T-cell (primary cell): ENCODE measurements around the gene MEGF8. TPM values are rescaled to one million over a fixed set of nuclear protein-coding genes. Genes with fewer than 3 reads are reported as not detected.
"Not testable (repeated sequence)": the region's sequence is repeated elsewhere in the genome, so short reads cannot be mapped to it uniquely, and the experiment has no call there.

Experiments
- ATAC-seq, 4 experiments: fragments of 200-7000 bp in 3 of 4; fragments of 150-1000 bp in 1 of 4; cut with Tn5 transposase; replicated peaks in 1 of 4; 1 replicate in 3 of 4; 2 replicates in 1 of 4; pipeline ENCODE4 v1.10.0; 2021; ENCODE audit warnings: moderate library complexity in 3 of 4, mild to moderate bottlenecking in 2 of 4, moderate number of reproducible peaks in 1 of 4
- CTCF ChIA-PET, 2 donors: fragments of 300-600 bp; sonication (Branson Sonifier 250); formaldehyde crosslinking; loops; one replicate each; lab custom pipeline; 2022; ENCODE audit warnings: antibody characterized with exemption in 2 of 2; lab: Charles Lee
- POLR2A ChIA-PET, 2 donors: fragments of 300-600 bp; sonication (Branson Sonifier 250); formaldehyde crosslinking; loops; one replicate each; lab custom pipeline; 2022; ENCODE audit warnings: antibody characterized with exemption in 2 of 2; lab: Charles Lee
- DNase-seq, 35 experiments: peaks; one replicate each; pipeline versions ENCODE4 v3.0.0 to v3.0.0-alpha.2; 2013 to 2023
- H3K27ac ChIP-seq: one replicate; pipeline ENCODE4 v1.5.1; 2013; ENCODE audit warnings: low read length
- H3K27me3 ChIP-seq, 2 experiments: replicated peaks in 1 of 2; 1 replicate in 1 of 2; 2 replicates in 1 of 2; pipeline versions ENCODE4 v1.6.1 to v1.7.0; 2013; ENCODE audit warnings: low read length in 1 of 2, mixed read lengths in 1 of 2; ENCODE audit not compliant: control insufficient read depth in 2 of 2, insufficient read depth in 2 of 2; ENCODE audit errors: extremely low read depth in 1 of 2
- H3K36me3 ChIP-seq, 2 donors: 1 replicate in 1 of 2; 2 replicates in 1 of 2; pipeline versions ENCODE4 v1.6.1 to v1.7.0; 2013; ENCODE audit warnings: low read length in 1 of 2; ENCODE audit not compliant: control insufficient read depth in 2 of 2, insufficient read depth in 1 of 2; ENCODE audit errors: extremely low read depth in 1 of 2
- H3K4me1 ChIP-seq, 2 experiments: 1 replicate in 1 of 2; 2 replicates in 1 of 2; pipeline versions ENCODE4 v1.6.1 to v1.7.0; 2013; ENCODE audit warnings: low read length in 2 of 2, mixed read lengths in 1 of 2; ENCODE audit not compliant: insufficient read depth in 2 of 2, control insufficient read depth in 1 of 2; ENCODE audit errors: extremely low read depth in 1 of 2
- H3K4me3 ChIP-seq, 2 donors: 1 replicate in 1 of 2; 2 replicates in 1 of 2; pipeline versions ENCODE4 v1.5.1 to v1.7.0; 2013; ENCODE audit warnings: mild to moderate bottlenecking in 2 of 2, low read length in 1 of 2, moderate library complexity in 1 of 2; ENCODE audit not compliant: control insufficient read depth in 1 of 2; ENCODE audit errors: extremely low read depth in 1 of 2
- H3K9me3 ChIP-seq: 2 replicates; pipeline ENCODE4 v1.7.0; 2013
- H3K27ac Mint-ChIP-seq, 2 donors: one replicate each; pipeline ENCODE4 v1.8.0; 2020 to 2021; ENCODE audit warnings: mild to moderate bottlenecking in 2 of 2, mixed read lengths in 2 of 2
- H3K27me3 Mint-ChIP-seq, 2 donors: one replicate each; pipeline ENCODE4 v1.8.0; 2021 to 2022; ENCODE audit warnings: mixed read lengths in 2 of 2
- H3K36me3 Mint-ChIP-seq: one replicate; pipeline ENCODE4 v1.8.0; 2021; ENCODE audit warnings: mixed read lengths
- H3K4me1 Mint-ChIP-seq, 3 donors: one replicate each; pipeline ENCODE4 v1.8.0; 2020 to 2022; ENCODE audit warnings: mixed read lengths in 3 of 3, mild to moderate bottlenecking in 1 of 3
- H3K4me3 Mint-ChIP-seq, 3 donors: one replicate each; pipeline ENCODE4 v1.8.0; 2020 to 2022; ENCODE audit warnings: mild to moderate bottlenecking in 3 of 3, mixed read lengths in 3 of 3, moderate library complexity in 3 of 3
- H3K9me3 Mint-ChIP-seq, 3 donors: one replicate each; pipeline ENCODE4 v1.8.0; 2020 to 2022; ENCODE audit warnings: mixed read lengths in 3 of 3
- WGBS: methylation state at CpG from one replicate; pipeline ENCODE4 v1.1.5; 2013; ENCODE audit warnings: missing lambda C conversion rate; ENCODE audit not compliant: insufficient coverage; 5-methylcytosine and 5-hydroxymethylcytosine counted together
- total RNA-seq, 35 experiments: library from RNA in 6 of 35; stranded (reverse) in 6 of 35; fragments of 120-200 nt in 1 of 35; gene quantifications; one replicate each; pipeline versions ENCODE4 v1.2.1 to v1.2.4 and lab custom pipeline; 2013 to 2026

The MEGF8 gene
- total RNA-seq, 5 donors from 2014 or later (not counting 1 experiment from before 2014, with no cell fraction given): 5.2 to 11.4 (median 9.6) TPM

- CTCF ChIA-PET, DNase-seq, H3K36me3 Mint-ChIP-seq, ATAC-seq, H3K4me3 ChIP-seq, POLR2A ChIA-PET, H3K4me1 ChIP-seq, H3K9me3 ChIP-seq, H3K36me3 ChIP-seq, H3K27ac ChIP-seq, H3K9me3 Mint-ChIP-seq, H3K27me3 ChIP-seq, H3K27me3 Mint-ChIP-seq, H3K27ac Mint-ChIP-seq, H3K4me3 Mint-ChIP-seq: not testable (repeated sequence)
- peaks cover 10 to 21% (median 13%) of the 10 kb centered on the region in 3 donors for H3K4me1 Mint-ChIP-seq
- WGBS: no CpG with 5 or more reads among the region's 3 CpGs
Observed at GRCh38 chr19:42331333-42331732, 5.9 kb downstream of the MEGF8 start.

- Mint-ChIP-seq H3K4me1 (peaks cover 4 to 14% (median 6%) of the 10 kb centered on the region in 3 donors), H3K36me3 (no peaks in the 10 kb centered on the region), H3K9me3 (no peaks in the 10 kb centered on the region), H3K4me3 (no peak overlapping the region), H3K27ac (no peak overlapping the region), H3K27me3 (no peaks in the 10 kb centered on the region)
- Histone ChIP-seq H3K36me3 (peaks cover 4% of the 10 kb centered on the region in 2 donors), H3K27me3 (no peaks in the 10 kb centered on the region), H3K4me1 (no peaks in the 10 kb centered on the region), H3K4me3 (no peak overlapping the region), H3K9me3 (no peaks in the 10 kb centered on the region), H3K27ac (no peak overlapping the region)
- DNase-seq: no peak
- no peak for ATAC-seq
- 94% methylated on average over 3 of the region's 6 CpGs for WGBS
- CTCF ChIA-PET: no interaction called here
- POLR2A ChIA-PET: no interaction called here
Observed at GRCh38 chr19:42332059-42332458, 6.6 kb downstream of the MEGF8 start.

GRCh38 chr19:42333018-42333417 is 7.6 kb downstream of the MEGF8 start:
- DNase-seq: no peak
- Mint-ChIP-seq H3K4me1 (peaks cover 0 to 4% (median under 1%) of the 10 kb centered on the region in 3 donors), H3K27ac (no peak overlapping the region), H3K9me3 (no peaks in the 10 kb centered on the region), H3K27me3 (no peaks in the 10 kb centered on the region), H3K4me3 (no peak overlapping the region), H3K36me3 (no peaks in the 10 kb centered on the region)
- no peak for ATAC-seq
- ChIA-PET POLR2A (no interaction called here), CTCF (no interaction called here)
- H3K9me3 ChIP-seq: no peaks in the 10 kb centered on the region
- no peaks in the 10 kb centered on the region for H3K4me1 ChIP-seq
- no peak overlapping the region for H3K4me3 ChIP-seq
- no peaks in the 10 kb centered on the region for H3K27me3 ChIP-seq
- H3K36me3 ChIP-seq: peaks cover 4% of the 10 kb centered on the region in 2 donors
- WGBS: 88% methylated on average over 2 of the region's 3 CpGs
- H3K27ac ChIP-seq: no peak overlapping the region

- peaks cover 3% of the 10 kb centered on the region for H3K36me3 Mint-ChIP-seq
- no peak for ATAC-seq
- H3K4me1 Mint-ChIP-seq: no peaks in the 10 kb centered on the region
- H3K9me3 Mint-ChIP-seq: no peaks in the 10 kb centered on the region
- Histone ChIP-seq H3K4me1 (no peaks in the 10 kb centered on the region), H3K9me3 (no peaks in the 10 kb centered on the region), H3K27me3 (no peaks in the 10 kb centered on the region), H3K36me3 (peaks cover 4% of the 10 kb centered on the region in 2 donors), H3K27ac (no peak overlapping the region), H3K4me3 (no peak overlapping the region)
- no peak overlapping the region for H3K4me3 Mint-ChIP-seq
- H3K27me3 Mint-ChIP-seq: no peaks in the 10 kb centered on the region
- ChIA-PET CTCF (interaction anchor here in 1 of 2 donors (0.6 kb wide), 1 partner anchor 692 kb away, joined by 3 read pairs; no protein-coding TSS in a partner anchor), POLR2A (no interaction called here)
- H3K27ac Mint-ChIP-seq: no peak overlapping the region
- WGBS: 89% methylated on average over 20 of the region's 21 CpGs
- no peak for DNase-seq
Observed at GRCh38 chr19:42333975-42334696, 8.7 kb downstream of the MEGF8 start.

GRCh38 chr19:42334697-42335373 is 9.4 kb downstream of the MEGF8 start:
- Histone ChIP-seq H3K9me3 (no peaks in the 10 kb centered on the region), H3K4me3 (no peak overlapping the region), H3K4me1 (no peaks in the 10 kb centered on the region), H3K36me3 (peaks cover 4% of the 10 kb centered on the region in 2 donors), H3K27me3 (no peaks in the 10 kb centered on the region), H3K27ac (no peak overlapping the region)
- DNase-seq (no peak), ATAC-seq (no peak)
- Mint-ChIP-seq H3K9me3 (no peaks in the 10 kb centered on the region), H3K36me3 (peaks cover 3% of the 10 kb centered on the region), H3K27me3 (no peaks in the 10 kb centered on the region), H3K4me1 (no peaks in the 10 kb centered on the region), H3K27ac (no peak overlapping the region), H3K4me3 (no peak overlapping the region)
- 90% methylated on average over 11 of the region's 13 CpGs for WGBS
- ChIA-PET POLR2A (no interaction called here), CTCF (interaction anchor here in 1 of 2 donors (0.6 kb wide), 1 partner anchor 693 kb away, joined by 3 read pairs; no protein-coding TSS in a partner anchor)

GRCh38 chr19:42335374-42335936 is 10.0 kb downstream of the MEGF8 start:
- Mint-ChIP-seq H3K4me3 (no peak overlapping the region), H3K27ac (no peak overlapping the region), H3K36me3 (peaks cover 3% of the 10 kb centered on the region), H3K4me1 (no peaks in the 10 kb centered on the region), H3K27me3 (no peaks in the 10 kb centered on the region), H3K9me3 (no peaks in the 10 kb centered on the region)
- Histone ChIP-seq H3K27ac (no peak overlapping the region), H3K27me3 (no peaks in the 10 kb centered on the region), H3K4me3 (no peak overlapping the region), H3K36me3 (peaks cover 4% of the 10 kb centered on the region in 2 donors), H3K9me3 (no peaks in the 10 kb centered on the region), H3K4me1 (no peaks in the 10 kb centered on the region)
- ChIA-PET POLR2A (no interaction called here), CTCF (no interaction called here)
- WGBS: 88% methylated on average over 5 of the region's 7 CpGs
- ATAC-seq (no peak), DNase-seq (no peak)
